ENCODE results near the gene ZGRF1. TPM values are rescaled to one million over a fixed set of nuclear protein-coding genes. Genes with fewer than 3 reads are reported as not detected.
"Not testable (repeated sequence)": the region's sequence is repeated elsewhere in the genome, so short reads cannot be mapped to it uniquely, and the experiment has no call there.

The ZGRF1 gene
- total and polyA plus RNA-seq, 4 donors = 1.3 to 14.9 (median 4.6) TPM

- H3K27ac ChIP-seq (ENCODE audit: low read depth in 1 of 2, low read length in 1 of 2) = no peak overlapping the region
- 2 to 3% methylated on average over 46 of the region's 46 CpGs for WGBS, 2 donors
- H3K9me3 ChIP-seq (ENCODE audit: control insufficient read depth in 4 of 4, insufficient read depth in 3 of 4, low read length in 3 of 4) = peaks cover 0 to 20% (median 0%) of the 10 kb centered on the region in 4 donors
- H3K4me1 ChIP-seq (ENCODE audit: control insufficient read depth in 5 of 5, insufficient read depth in 5 of 5, low read length in 5 of 5) = peaks cover 0 to 16% (median 4%) of the 10 kb centered on the region in 5 donors
- H3K36me3 ChIP-seq (ENCODE audit: control insufficient read depth in 4 of 4, insufficient read depth in 4 of 4, low read length in 4 of 4) = no peaks in the 10 kb centered on the region
- peaks cover 13 to 77% (median 62%) of the 10 kb centered on the region in 3 donors for H3K27me3 ChIP-seq (ENCODE audit: control insufficient read depth in 3 of 3, insufficient read depth in 3 of 3, low read length in 2 of 3)
- no peak overlapping the region for H3K9ac ChIP-seq (ENCODE audit: insufficient read depth in 1 of 2, low read length in 2 of 2)
- no peak overlapping the region for H3K4me3 ChIP-seq
- DNase-seq (peak; percentile 50 to 74 (median 68)), ATAC-seq (ENCODE audit: insufficient read depth, low FRiP score) (peak; percentile 80)
- TF ChIP-seq CTCF (IDR thresholded peaks at IDR 0.05; ENCODE audit: control extremely low read depth, extremely low read depth) = peak; percentile 36
These were observed 112.8 kb downstream of the ZGRF1 start for GRCh38 chr4:112523764-112524505.

- Histone ChIP-seq H3K9ac (ENCODE audit: insufficient read depth in 1 of 2, low read length in 2 of 2) (no peak overlapping the region), H3K9me3 (ENCODE audit: control insufficient read depth in 4 of 4, insufficient read depth in 3 of 4, low read length in 3 of 4) (peaks cover 0 to 20% (median 0%) of the 10 kb centered on the region in 4 donors), H3K36me3 (ENCODE audit: control insufficient read depth in 4 of 4, insufficient read depth in 4 of 4, low read length in 4 of 4) (no peaks in the 10 kb centered on the region), H3K27ac (ENCODE audit: low read depth in 1 of 2, low read length in 1 of 2) (no peak overlapping the region), H3K4me3 (no peak overlapping the region), H3K4me1 (ENCODE audit: control insufficient read depth in 5 of 5, insufficient read depth in 5 of 5, low read length in 5 of 5) (peaks cover 0 to 16% (median 4%) of the 10 kb centered on the region in 5 donors), H3K27me3 (ENCODE audit: control insufficient read depth in 3 of 3, insufficient read depth in 3 of 3, low read length in 2 of 3) (peaks cover 15 to 85% (median 70%) of the 10 kb centered on the region in 3 donors)
- DNase-seq (peak; percentile 63 to 72 (median 67)), ATAC-seq (ENCODE audit: insufficient read depth, low FRiP score) (no peak)
- 2 to 6% methylated on average over 37 of the region's 37 CpGs for WGBS, 2 donors
- no peak for TF ChIP-seq CTCF (IDR thresholded peaks at IDR 0.05; ENCODE audit: control extremely low read depth, extremely low read depth)
These were observed 113.5 kb downstream of the ZGRF1 start for GRCh38 chr4:112523008-112523721.

- peaks cover 15 to 92% (median 74%) of the 10 kb centered on the region in 3 donors for H3K27me3 ChIP-seq (ENCODE audit: control insufficient read depth in 3 of 3, insufficient read depth in 3 of 3, low read length in 2 of 3)
- 9 to 10% methylated on average over 17 of the region's 17 CpGs for WGBS, 2 donors
- H3K9me3 ChIP-seq (ENCODE audit: control insufficient read depth in 4 of 4, insufficient read depth in 3 of 4, low read length in 3 of 4) = peaks cover 0 to 20% (median 0%) of the 10 kb centered on the region in 4 donors
- not testable (repeated sequence) for H3K27ac ChIP-seq (ENCODE audit: low read depth in 1 of 2, low read length in 1 of 2); H3K9ac ChIP-seq (ENCODE audit: insufficient read depth in 1 of 2, low read length in 2 of 2); H3K36me3 ChIP-seq (ENCODE audit: control insufficient read depth in 4 of 4, insufficient read depth in 4 of 4, low read length in 4 of 4); ATAC-seq (ENCODE audit: insufficient read depth, low FRiP score); H3K4me3 ChIP-seq
- peak in 1 of 3 donors; percentile 1 for DNase-seq
- H3K4me1 ChIP-seq (ENCODE audit: control insufficient read depth in 5 of 5, insufficient read depth in 5 of 5, low read length in 5 of 5) = peaks cover 0 to 16% (median 4%) of the 10 kb centered on the region in 5 donors
These were observed 114.3 kb downstream of the ZGRF1 start for GRCh38 chr4:112522431-112522830.
